Hepatocyte (in vitro differentiated cells): ENCODE data around the gene TIGD1.

Source experiments
- CTCF ChIP-seq: fragments of 200-600 bp; sonication (generic); IDR thresholded peaks from 2 replicates; pipeline ENCODE4 v1.5.1; 2016; ENCODE audit warnings: antibody characterized with exemption, mild to moderate bottlenecking; ENCODE audit not compliant: poor library complexity
- EZH2 ChIP-seq: fragments of 200-600 bp; sonication (generic); IDR thresholded peaks from 2 replicates; pipeline ENCODE4 v1.6.1; 2016; ENCODE audit warnings: antibody characterized with exemption, mild to moderate bottlenecking, borderline replicate concordance
- EZH2phosphoT487 ChIP-seq: fragments of 200-600 bp; sonication (generic); IDR thresholded peaks from one replicate; pipeline ENCODE4 v1.6.1; 2018; ENCODE audit warnings: antibody characterized with exemption, mild to moderate bottlenecking, low read depth, moderate library complexity; ENCODE audit not compliant: unreplicated experiment, severe bottlenecking

GRCh38 chr2:232574674-232575403, 24.5 kb upstream of the TIGD1 start:
- TF ChIP-seq CTCF (no peak), EZH2phosphoT487 (no peak), EZH2 (no peak)
